K562 (cell line): ENCODE results near the gene RBM12. TPM values are rescaled to one million over a fixed set of nuclear protein-coding genes. Genes with fewer than 3 reads are reported as not detected.
A peak's percentile ranks its signal among the peaks of the same experiment; 100 is the strongest.

Source experiments
- ATF7 ChIP-seq: fragments of 450-650 bp; IDR thresholded peaks from 2 replicates; pipeline ENCODE4 v1.7.1; 2014; ENCODE audit warnings: mild to moderate bottlenecking, moderate library complexity
- EZH2 ChIP-seq: IDR thresholded peaks from 2 replicates; pipeline ENCODE4 v1.6.1; 2012; ENCODE audit warnings: low read depth, mild to moderate bottlenecking, inconsistent platforms, low read length, borderline replicate concordance
- FOXA3 ChIP-seq, 2 experiments: fragments of 450-650 bp in 1 of 2; sonication (generic) in 1 of 2; formaldehyde crosslinking; IDR thresholded peaks in 1 of 2; conservative IDR thresholded peaks in 1 of 2; 2 replicates each; pipeline versions ENCODE4 v1.4.0 to v1.8.0; 2020 to 2022; ENCODE audit warnings: mild to moderate bottlenecking in 2 of 2, missing genetic modification reagents in 1 of 2
- RBM39 ChIP-seq: fragments of 200-400 bp; formaldehyde crosslinking; optimal IDR thresholded peaks from 2 replicates; pipeline ENCODE3; 2018; ENCODE audit warnings: low read depth, low read length
- ZBTB7A ChIP-seq: IDR thresholded peaks from 2 replicates; pipeline ENCODE4 v1.6.1; 2011; ENCODE audit warnings: low read depth, mild to moderate bottlenecking, low read length, moderate library complexity, borderline replicate concordance; ENCODE audit not compliant: control insufficient read depth
- ZFX ChIP-seq: sonication (generic); formaldehyde crosslinking; IDR thresholded peaks from 2 replicates; pipeline ENCODE4 v1.8.0; 2022; ENCODE audit warnings: mild to moderate bottlenecking, missing genetic modification reagents, moderate library complexity
- ZNF551 ChIP-seq: fragments of 250-450 bp; sonication (Bioruptor Pico); IDR thresholded peaks from 2 replicates; pipeline ENCODE4 v1.5.0; 2021; ENCODE audit warnings: mild to moderate bottlenecking, moderate library complexity
- ZNF584 ChIP-seq: fragments of 200-800 bp; sonication (Bioruptor generic); IDR thresholded peaks from 2 replicates; pipeline ENCODE4 v1.6.1; 2016; ENCODE audit warnings: low read depth, mild to moderate bottlenecking, missing genetic modification characterization, missing compliant biosample characterization
- ZNF668 ChIP-seq: fragments of 250-450 bp; sonication (Bioruptor Pico); IDR thresholded peaks from 2 replicates; pipeline ENCODE4 v1.8.0; 2022; ENCODE audit warnings: mild to moderate bottlenecking, inconsistent platforms
- ZNF764 ChIP-seq: fragments of 250-450 bp; sonication (Bioruptor Pico); IDR thresholded peaks from 2 replicates; pipeline ENCODE4 v1.4.0; 2020; ENCODE audit warnings: low read depth, mild to moderate bottlenecking, moderate library complexity
- polyA plus RNA-seq, 8 experiments: library from polyadenylated mRNA; depleted of rRNA in 4 of 8; stranded (reverse) in 5 of 8; unstranded in 3 of 8; fragments of >200 nt; fragmentation: Nextera tagmentation in 2 of 8; fragmentation: Illumina TruSeq in 1 of 8; extraction: Ambion mirVana in 2 of 8; extraction: Trizol in 1 of 8; gene quantifications; 2 replicates each; pipeline versions ENCODE4 v1.2.1 to v1.2.3, GENCODE V29; 2011 to 2014; ENCODE audit warnings: inconsistent platforms in 1 of 8, missing spikeins in 1 of 8
- total RNA-seq, 7 experiments: library from RNA; depleted of rRNA in 6 of 7; stranded (reverse); fragments of >200 nt in 6 of 7; fragmentation: Illumina TruSeq in 2 of 7; extraction: Trizol in 2 of 7; gene quantifications; 2 replicates each; pipeline versions ENCODE4 v1.2.1 to v1.2.3, GENCODE V29; 2011 to 2021; ENCODE audit warnings: low replicate concordance in 1 of 7
- TF ChIP-seq, protein P1 (sequence below): fragments of 450-650 bp; IDR thresholded peaks from 2 replicates; pipeline ENCODE4 v1.6.1; 2016; ENCODE audit warnings: low read depth
- TF ChIP-seq, protein P2 (sequence below): fragments of 250-450 bp; sonication (Bioruptor Pico); IDR thresholded peaks from 2 replicates; pipeline ENCODE4 v1.9.0; 2021; ENCODE audit warnings: mild to moderate bottlenecking, inconsistent platforms
- TF ChIP-seq, protein P3 (sequence below): fragments of 450-650 bp; formaldehyde crosslinking; IDR thresholded peaks from 2 replicates; pipeline ENCODE4 v1.4.0; 2020; ENCODE audit warnings: mild to moderate bottlenecking, moderate library complexity
- TF ChIP-seq, protein P4 (sequence below): fragments of 450-650 bp; IDR thresholded peaks from 2 replicates; pipeline ENCODE4 v1.6.1; 2016; ENCODE audit warnings: missing biosample characterization, missing genetic modification characterization

The RBM12 gene
- total and polyA plus RNA-seq, 9 of the 15 experiments (the other 6 are each of a cell fraction or from before 2014, with no cell fraction given), result 5.0 to 162 (median 73.3) TPM

DNA sequence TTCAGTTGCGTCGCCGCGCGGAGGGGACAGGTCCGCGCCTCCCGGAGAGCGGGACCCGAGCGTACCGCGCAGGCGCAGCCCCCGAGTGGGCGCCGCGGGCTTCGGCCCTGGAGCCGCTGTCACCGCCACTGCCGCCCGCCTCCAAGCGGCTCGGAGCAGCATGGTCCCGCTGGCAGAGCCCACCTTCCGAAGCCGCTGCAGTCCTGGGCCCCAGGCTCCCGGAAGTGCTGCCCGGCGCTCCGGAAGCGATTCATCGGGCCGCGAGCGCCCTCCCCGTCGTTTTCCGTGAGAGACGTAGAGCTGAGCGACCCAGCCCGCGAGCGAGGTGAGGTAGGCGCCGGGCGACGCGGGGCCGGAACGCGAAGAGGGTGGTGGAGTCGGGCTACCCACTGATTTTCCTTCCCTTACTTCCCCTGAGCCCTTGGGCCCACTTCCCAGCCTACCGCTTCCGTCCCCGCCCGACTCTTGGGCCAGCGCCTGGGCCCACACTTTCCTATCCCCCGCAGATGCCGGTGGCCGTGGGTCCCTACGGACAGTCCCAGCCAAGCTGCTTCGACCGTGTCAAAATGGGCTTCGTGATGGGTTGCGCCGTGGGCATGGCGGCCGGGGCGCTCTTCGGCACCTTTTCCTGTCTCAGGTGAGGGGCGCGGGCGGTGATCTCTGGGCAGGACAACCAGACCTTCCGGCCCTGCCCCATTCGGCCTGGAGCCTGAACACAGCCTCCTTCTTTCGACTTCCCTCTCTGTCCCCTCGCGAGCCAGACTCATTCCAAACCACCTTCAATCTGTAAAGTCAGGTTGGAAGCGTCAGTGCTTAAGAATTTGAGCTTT is 34.6 kb upstream of the RBM12 start, which contains the start of the genes NFS1 and ROMO1 (continued):
- TF ChIP-seq, protein P1, sequence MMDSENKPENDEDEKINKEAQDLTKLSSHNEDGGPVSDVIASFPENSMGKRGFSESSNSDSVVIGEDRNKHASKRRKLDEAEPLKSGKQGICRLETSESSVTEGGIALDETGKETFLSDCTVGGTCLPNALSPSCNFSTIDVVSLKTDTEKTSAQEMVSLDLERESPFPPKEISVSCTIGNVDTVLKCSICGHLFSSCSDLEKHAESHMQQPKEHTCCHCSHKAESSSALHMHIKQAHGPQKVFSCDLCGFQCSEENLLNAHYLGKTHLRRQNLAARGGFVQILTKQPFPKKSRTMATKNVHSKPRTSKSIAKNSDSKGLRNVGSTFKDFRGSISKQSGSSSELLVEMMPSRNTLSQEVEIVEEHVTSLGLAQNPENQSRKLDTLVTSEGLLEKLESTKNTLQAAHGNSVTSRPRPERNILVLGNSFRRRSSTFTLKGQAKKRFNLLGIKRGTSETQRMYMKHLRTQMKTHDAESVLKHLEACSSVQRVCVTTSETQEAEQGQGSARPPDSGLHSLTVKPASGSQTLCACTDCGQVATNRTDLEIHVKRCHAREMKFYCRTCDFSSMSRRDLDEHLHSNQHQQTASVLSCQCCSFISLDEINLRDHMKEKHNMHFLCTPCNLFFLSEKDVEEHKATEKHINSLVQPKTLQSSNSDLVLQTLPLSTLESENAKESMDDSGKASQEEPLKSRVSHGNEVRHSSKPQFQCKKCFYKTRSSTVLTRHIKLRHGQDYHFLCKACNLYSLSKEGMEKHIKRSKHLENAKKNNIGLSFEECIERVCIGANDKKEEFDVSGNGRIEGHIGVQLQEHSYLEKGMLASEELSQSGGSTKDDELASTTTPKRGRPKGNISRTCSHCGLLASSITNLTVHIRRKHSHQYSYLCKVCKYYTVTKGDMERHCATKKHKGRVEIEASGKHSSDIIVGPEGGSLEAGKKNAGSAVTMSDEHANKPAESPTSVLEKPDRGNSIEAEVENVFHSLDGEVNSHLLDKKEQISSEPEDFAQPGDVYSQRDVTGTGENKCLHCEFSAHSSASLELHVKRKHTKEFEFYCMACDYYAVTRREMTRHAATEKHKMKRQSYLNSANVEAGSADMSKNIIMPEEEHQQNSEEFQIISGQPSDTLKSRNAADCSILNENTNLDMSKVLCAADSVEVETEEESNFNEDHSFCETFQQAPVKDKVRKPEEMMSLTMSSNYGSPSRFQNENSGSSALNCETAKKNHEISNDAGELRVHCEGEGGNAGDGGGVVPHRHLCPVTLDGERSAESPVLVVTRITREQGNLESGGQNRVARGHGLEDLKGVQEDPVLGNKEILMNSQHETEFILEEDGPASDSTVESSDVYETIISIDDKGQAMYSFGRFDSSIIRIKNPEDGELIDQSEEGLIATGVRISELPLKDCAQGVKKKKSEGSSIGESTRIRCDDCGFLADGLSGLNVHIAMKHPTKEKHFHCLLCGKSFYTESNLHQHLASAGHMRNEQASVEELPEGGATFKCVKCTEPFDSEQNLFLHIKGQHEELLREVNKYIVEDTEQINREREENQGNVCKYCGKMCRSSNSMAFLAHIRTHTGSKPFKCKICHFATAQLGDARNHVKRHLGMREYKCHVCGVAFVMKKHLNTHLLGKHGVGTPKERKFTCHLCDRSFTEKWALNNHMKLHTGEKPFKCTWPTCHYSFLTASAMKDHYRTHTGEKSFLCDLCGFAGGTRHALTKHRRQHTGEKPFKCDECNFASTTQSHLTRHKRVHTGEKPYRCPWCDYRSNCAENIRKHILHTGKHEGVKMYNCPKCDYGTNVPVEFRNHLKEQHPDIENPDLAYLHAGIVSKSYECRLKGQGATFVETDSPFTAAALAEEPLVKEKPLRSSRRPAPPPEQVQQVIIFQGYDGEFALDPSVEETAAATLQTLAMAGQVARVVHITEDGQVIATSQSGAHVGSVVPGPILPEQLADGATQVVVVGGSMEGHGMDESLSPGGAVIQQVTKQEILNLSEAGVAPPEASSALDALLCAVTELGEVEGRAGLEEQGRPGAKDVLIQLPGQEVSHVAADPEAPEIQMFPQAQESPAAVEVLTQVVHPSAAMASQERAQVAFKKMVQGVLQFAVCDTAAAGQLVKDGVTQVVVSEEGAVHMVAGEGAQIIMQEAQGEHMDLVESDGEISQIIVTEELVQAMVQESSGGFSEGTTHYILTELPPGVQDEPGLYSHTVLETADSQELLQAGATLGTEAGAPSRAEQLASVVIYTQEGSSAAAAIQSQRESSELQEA, result no peak
- TF ChIP-seq ZNF584 (CRISPR knock-in tag), result no peak
- TF ChIP-seq, protein P2, sequence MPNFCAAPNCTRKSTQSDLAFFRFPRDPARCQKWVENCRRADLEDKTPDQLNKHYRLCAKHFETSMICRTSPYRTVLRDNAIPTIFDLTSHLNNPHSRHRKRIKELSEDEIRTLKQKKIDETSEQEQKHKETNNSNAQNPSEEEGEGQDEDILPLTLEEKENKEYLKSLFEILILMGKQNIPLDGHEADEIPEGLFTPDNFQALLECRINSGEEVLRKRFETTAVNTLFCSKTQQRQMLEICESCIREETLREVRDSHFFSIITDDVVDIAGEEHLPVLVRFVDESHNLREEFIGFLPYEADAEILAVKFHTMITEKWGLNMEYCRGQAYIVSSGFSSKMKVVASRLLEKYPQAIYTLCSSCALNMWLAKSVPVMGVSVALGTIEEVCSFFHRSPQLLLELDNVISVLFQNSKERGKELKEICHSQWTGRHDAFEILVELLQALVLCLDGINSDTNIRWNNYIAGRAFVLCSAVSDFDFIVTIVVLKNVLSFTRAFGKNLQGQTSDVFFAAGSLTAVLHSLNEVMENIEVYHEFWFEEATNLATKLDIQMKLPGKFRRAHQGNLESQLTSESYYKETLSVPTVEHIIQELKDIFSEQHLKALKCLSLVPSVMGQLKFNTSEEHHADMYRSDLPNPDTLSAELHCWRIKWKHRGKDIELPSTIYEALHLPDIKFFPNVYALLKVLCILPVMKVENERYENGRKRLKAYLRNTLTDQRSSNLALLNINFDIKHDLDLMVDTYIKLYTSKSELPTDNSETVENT, result no peak
- TF ChIP-seq FOXA3 (CRISPR knock-in tag; conservative IDR thresholded peaks at IDR 0.05 in 1 of 2, IDR thresholded peaks at IDR 0.05 in 1 of 2), result peak in 1 of 2 experiments; percentile 52; a peak in 1 of 4 replicates
- TF ChIP-seq, protein P3, sequence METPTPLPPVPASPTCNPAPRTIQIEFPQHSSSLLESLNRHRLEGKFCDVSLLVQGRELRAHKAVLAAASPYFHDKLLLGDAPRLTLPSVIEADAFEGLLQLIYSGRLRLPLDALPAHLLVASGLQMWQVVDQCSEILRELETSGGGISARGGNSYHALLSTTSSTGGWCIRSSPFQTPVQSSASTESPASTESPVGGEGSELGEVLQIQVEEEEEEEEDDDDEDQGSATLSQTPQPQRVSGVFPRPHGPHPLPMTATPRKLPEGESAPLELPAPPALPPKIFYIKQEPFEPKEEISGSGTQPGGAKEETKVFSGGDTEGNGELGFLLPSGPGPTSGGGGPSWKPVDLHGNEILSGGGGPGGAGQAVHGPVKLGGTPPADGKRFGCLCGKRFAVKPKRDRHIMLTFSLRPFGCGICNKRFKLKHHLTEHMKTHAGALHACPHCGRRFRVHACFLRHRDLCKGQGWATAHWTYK (CRISPR knock-in tag), result no peak
- TF ChIP-seq, protein P4, sequence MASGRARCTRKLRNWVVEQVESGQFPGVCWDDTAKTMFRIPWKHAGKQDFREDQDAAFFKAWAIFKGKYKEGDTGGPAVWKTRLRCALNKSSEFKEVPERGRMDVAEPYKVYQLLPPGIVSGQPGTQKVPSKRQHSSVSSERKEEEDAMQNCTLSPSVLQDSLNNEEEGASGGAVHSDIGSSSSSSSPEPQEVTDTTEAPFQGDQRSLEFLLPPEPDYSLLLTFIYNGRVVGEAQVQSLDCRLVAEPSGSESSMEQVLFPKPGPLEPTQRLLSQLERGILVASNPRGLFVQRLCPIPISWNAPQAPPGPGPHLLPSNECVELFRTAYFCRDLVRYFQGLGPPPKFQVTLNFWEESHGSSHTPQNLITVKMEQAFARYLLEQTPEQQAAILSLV (tag), result no peak
- TF ChIP-seq ATF7, result peak; percentile 70
- TF ChIP-seq RBM39, result no peak
- no peak for TF ChIP-seq ZNF764 (CRISPR knock-in tag)
- no peak for TF ChIP-seq ZNF551
- peak; percentile 93 for TF ChIP-seq ZFX (CRISPR knock-in tag)
- no peak for TF ChIP-seq ZNF668 (CRISPR knock-in tag)
- no peak for TF ChIP-seq EZH2
- TF ChIP-seq ZBTB7A, result peak; percentile 88; the same call in 1 of the 2 replicates
